GM19455 (cell line): Measurements from ENCODE around the gene ANTXR1.

Experiments
- ATAC-seq: cut with Tn5 transposase; IDR thresholded peaks from one replicate; pipeline ENCODE4 v1.9.1; 2021; ENCODE audit not compliant: unreplicated experiment

Gene ANTXR1

DNA sequence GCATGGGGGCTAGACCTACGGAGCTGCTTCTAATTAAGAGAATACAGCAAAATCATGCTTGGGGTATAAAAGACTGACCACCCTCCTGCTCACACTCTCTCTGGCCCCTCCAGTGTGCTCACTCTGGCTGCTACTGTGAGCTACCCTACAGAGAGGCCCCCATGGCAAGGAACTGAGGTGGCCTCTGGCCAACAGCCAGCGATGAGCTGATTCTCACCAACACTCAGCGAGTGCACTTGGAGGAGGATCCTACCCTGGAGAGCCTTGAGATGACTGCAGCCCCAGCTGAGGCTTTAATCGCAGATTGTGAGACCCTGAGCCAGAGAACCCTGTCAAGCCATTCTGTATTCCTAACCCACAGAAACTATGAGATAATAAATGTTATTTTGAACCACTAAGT, 285.9 kb downstream of the ANTXR1 start:
- no peak for ATAC-seq
